ENCODE measurements around the gene MAP3K3. TPM values are rescaled to one million over a fixed set of nuclear protein-coding genes. Genes with fewer than 3 reads are reported as not detected.

The MAP3K3 gene
- total RNA-seq, 2 donors from 2014 or later: 38.2 to 94.7 TPM

- Histone ChIP-seq H3K27me3 (no peaks in the 10 kb centered on the region), H3K9me3 (no peaks in the 10 kb centered on the region), H3K4me3 (peak within 1 kb of the TSS; percentile 51 to 72), H3K4me1 (peaks cover 0 to 39% of the 10 kb centered on the region in 2 donors), H3K27ac (peak within 1 kb of the TSS; percentile 73 to 77), H3K36me3 (peaks cover 16% of the 10 kb centered on the region)
- TF ChIP-seq, protein P1, sequence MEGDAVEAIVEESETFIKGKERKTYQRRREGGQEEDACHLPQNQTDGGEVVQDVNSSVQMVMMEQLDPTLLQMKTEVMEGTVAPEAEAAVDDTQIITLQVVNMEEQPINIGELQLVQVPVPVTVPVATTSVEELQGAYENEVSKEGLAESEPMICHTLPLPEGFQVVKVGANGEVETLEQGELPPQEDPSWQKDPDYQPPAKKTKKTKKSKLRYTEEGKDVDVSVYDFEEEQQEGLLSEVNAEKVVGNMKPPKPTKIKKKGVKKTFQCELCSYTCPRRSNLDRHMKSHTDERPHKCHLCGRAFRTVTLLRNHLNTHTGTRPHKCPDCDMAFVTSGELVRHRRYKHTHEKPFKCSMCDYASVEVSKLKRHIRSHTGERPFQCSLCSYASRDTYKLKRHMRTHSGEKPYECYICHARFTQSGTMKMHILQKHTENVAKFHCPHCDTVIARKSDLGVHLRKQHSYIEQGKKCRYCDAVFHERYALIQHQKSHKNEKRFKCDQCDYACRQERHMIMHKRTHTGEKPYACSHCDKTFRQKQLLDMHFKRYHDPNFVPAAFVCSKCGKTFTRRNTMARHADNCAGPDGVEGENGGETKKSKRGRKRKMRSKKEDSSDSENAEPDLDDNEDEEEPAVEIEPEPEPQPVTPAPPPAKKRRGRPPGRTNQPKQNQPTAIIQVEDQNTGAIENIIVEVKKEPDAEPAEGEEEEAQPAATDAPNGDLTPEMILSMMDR (IDR thresholded peaks at IDR 0.05): no peak
- no peak for DNase-seq (ENCODE audit: low spot score)
These were observed 77.7 kb downstream of the MAP3K3 start, which contains the start of gene LIMD2 for GRCh38 chr17:63699638-63700527. Gene LIMD2, minus strand, starts transcription at chr17:63700125. Its CDS starts 827 bp downstream, at chr17:63699298.

- Histone ChIP-seq H3K27me3 (no peaks in the 10 kb centered on the region), H3K4me3 (peak overlapping the region; percentile 51 to 72), H3K27ac (peak overlapping the region; percentile 73 to 77), H3K36me3 (peaks cover 21% of the 10 kb centered on the region), H3K4me1 (peaks cover 0 to 39% of the 10 kb centered on the region in 2 donors), H3K9me3 (no peaks in the 10 kb centered on the region)
- TF ChIP-seq, protein P1 (IDR thresholded peaks at IDR 0.05): peak; percentile 5 to 21
- peak; percentile 72 for DNase-seq (ENCODE audit: low spot score)
These were observed 78.6 kb downstream of the MAP3K3 start for GRCh38 chr17:63700528-63701455.

DNA sequence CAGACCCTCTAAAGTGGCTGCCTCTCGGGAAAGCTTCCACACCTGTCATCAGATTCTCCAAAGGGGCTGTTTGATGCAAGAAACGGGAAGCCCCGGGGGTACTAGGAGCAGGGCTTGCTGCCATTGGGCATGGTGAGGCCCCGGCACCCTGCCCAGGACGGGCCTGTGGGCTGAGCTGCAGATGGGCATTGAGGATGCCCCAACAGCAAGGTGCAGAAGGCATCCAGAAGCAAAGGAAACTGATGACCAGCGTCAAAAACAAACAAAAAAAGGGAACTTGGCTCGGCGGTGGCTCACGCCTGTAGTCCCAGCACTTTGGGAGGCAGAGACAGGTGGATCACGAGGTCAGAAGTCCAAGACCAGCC is 79.2 kb downstream of the MAP3K3 start:
- Histone ChIP-seq H3K4me3 (peak overlapping the region in 1 of 2 donors; percentile 72), H3K4me1 (peaks cover 0 to 39% of the 10 kb centered on the region in 2 donors), H3K9me3 (no peaks in the 10 kb centered on the region), H3K27me3 (no peaks in the 10 kb centered on the region), H3K27ac (peak overlapping the region; percentile 73 to 77), H3K36me3 (peaks cover 27% of the 10 kb centered on the region)
- TF ChIP-seq, protein P1 (IDR thresholded peaks at IDR 0.05): no peak
- DNase-seq (ENCODE audit: low spot score): no peak

DNA sequence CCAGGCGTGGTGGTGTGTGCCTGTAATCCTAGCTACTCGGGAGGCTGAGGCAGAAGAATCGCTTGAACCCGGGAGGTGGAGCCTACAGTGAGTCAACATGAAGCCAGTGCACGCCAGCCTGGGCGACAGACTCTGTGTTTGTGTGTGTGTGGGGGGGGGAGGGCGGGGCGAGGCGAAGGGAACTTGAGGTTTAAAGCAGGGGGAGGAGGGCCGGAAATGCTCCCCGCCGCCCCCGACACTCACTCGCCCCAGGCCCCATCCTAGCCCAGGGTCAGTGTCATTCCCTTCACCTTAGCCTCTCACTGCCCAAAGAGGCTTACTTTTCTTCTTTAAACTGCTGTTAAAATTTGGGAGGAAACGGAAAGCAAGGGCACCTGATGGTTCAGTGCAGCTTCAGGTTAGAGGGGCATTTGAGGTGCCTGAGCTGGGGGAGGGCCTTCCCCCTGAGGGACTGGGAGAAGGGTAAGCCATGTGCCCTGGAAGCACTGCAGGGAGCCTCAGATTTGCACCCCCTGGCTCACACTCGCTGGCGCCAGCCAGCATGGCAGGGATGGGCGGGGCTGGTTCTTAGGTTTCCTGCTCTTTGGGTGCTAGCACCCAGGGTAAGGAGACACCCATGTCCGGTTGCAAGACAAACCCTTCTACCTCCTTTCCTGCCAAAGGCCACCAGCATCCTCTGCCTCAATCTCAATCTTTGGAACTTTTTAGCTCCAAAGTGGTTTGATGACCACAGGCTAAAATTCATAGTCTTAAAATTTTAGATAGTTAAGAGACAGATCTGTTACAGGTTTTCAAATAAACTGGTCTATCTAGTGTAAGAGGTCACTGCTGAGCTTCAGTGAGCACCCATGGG is 79.9 kb downstream of the MAP3K3 start:
- Histone ChIP-seq H3K4me1 (peaks cover 0 to 39% of the 10 kb centered on the region in 2 donors), H3K27ac (no peak overlapping the region), H3K4me3 (no peak overlapping the region), H3K27me3 (no peaks in the 10 kb centered on the region), H3K9me3 (no peaks in the 10 kb centered on the region), H3K36me3 (peaks cover 31% of the 10 kb centered on the region)
- TF ChIP-seq, protein P1 (IDR thresholded peaks at IDR 0.05): no peak
- DNase-seq (ENCODE audit: low spot score): no peak

- no peak overlapping the region for H3K27ac ChIP-seq
- no peak overlapping the region for H3K4me3 ChIP-seq
- no peak for DNase-seq (ENCODE audit: low spot score)
- TF ChIP-seq, protein P1 (IDR thresholded peaks at IDR 0.05): no peak
- H3K9me3 ChIP-seq: no peaks in the 10 kb centered on the region
- no peaks in the 10 kb centered on the region for H3K27me3 ChIP-seq
- H3K36me3 ChIP-seq: peaks cover 35% of the 10 kb centered on the region
- peaks cover 0 to 33% of the 10 kb centered on the region in 2 donors for H3K4me1 ChIP-seq
These were observed 80.5 kb downstream of the MAP3K3 start for GRCh38 chr17:63702721-63703015.

Data from right atrium auricular region (tissue), 2 donors.